Thyroid gland (tissue), 4 donors: ENCODE results near the gene PNPLA3.

Experiments
- CTCF ChIP-seq, 6 experiments: fragments of 200-600 bp in 3 of 6; fragments of 450-650 bp in 3 of 6; sonication (generic) in 3 of 6; IDR thresholded peaks; one replicate each; pipeline ENCODE4 v1.5.1; 2016 to 2019; ENCODE audit warnings: antibody characterized with exemption in 6 of 6, mild to moderate bottlenecking in 2 of 6, inconsistent platforms in 1 of 6, moderate library complexity in 1 of 6
- POLR2A ChIP-seq, 2 donors: fragments of 450-650 bp; IDR thresholded peaks; one replicate each; pipeline ENCODE4 v1.6.1; 2017; ENCODE audit warnings: antibody characterized with exemption in 2 of 2, mild to moderate bottlenecking in 2 of 2, moderate library complexity in 1 of 2

GRCh38 chr22:43971112-43971511 lies 47.5 kb downstream of the PNPLA3 start:
- TF ChIP-seq CTCF (IDR thresholded peaks at IDR 0.05) (no peak), POLR2A (IDR thresholded peaks at IDR 0.05) (no peak)
